Right lobe of liver (tissue), 4 donors: ENCODE data around the gene CCDC50.

Experiments
- POLR2A ChIP-seq: fragments of 450-650 bp; IDR thresholded peaks from one replicate; pipeline ENCODE4 v1.6.1; 2017; ENCODE audit warnings: antibody characterized with exemption, mild to moderate bottlenecking
- TF ChIP-seq, protein P1 (sequence below), 4 donors: fragments of 200-600 bp in 3 of 4; fragments of 450-650 bp in 1 of 4; IDR thresholded peaks; one replicate each; pipeline versions ENCODE4 v1.5.1 to v1.8.0; 2016 to 2022; ENCODE audit warnings: antibody characterized with exemption in 4 of 4, mild to moderate bottlenecking in 2 of 4
- donor health status: DM: no; HTN: no; CAD: no.
- donor health status: DM: no; HTN: no; CAD: no.
- donor health status: DM: no; HTN: yes; CAD: no.

DNA sequence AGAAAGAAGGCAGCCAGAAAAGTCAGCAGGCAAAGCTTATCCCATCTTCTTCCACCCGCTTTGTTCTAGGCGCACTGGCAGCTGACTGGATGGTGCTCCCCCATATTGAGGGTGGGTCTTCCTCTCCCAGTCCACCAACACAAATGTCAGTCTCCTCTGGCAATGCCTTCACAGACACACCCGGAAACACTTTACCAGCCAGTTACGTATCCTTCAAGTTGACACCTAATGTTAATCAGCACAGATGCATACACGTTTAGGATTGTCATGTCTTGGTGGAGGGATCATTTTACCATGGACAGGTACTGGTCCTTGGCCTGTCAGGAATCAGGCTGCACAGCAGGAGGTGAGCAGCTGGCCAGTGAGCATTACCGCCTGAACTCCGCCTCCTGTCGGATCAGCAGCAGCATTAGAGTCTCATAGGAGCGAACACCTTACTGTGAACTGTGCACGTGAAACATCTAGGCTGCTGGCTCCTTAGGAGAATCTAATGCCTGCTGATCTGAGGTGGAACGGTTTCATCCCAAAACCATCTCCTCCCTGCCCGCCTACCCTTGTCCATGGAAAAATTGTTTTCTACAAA, 72.7 kb downstream of the CCDC50 start:
- TF ChIP-seq, protein P1, sequence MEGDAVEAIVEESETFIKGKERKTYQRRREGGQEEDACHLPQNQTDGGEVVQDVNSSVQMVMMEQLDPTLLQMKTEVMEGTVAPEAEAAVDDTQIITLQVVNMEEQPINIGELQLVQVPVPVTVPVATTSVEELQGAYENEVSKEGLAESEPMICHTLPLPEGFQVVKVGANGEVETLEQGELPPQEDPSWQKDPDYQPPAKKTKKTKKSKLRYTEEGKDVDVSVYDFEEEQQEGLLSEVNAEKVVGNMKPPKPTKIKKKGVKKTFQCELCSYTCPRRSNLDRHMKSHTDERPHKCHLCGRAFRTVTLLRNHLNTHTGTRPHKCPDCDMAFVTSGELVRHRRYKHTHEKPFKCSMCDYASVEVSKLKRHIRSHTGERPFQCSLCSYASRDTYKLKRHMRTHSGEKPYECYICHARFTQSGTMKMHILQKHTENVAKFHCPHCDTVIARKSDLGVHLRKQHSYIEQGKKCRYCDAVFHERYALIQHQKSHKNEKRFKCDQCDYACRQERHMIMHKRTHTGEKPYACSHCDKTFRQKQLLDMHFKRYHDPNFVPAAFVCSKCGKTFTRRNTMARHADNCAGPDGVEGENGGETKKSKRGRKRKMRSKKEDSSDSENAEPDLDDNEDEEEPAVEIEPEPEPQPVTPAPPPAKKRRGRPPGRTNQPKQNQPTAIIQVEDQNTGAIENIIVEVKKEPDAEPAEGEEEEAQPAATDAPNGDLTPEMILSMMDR (IDR thresholded peaks at IDR 0.05), result no peak
- no peak for TF ChIP-seq POLR2A
